Measurements from ENCODE around the gene C17orf50.

The C17orf50 gene

GRCh38 chr17:35761601-35762000 is 914 bp downstream of the C17orf50 start:
- TF ChIP-seq CTCF (IDR thresholded peaks at IDR 0.05; ENCODE audit: low read depth, low read length) = no peak
- no peak for DNase-seq (ENCODE audit: low read depth, low spot score)
- no peak overlapping the region for H3K4me3 ChIP-seq (ENCODE audit: low read depth, low read length)
- in situ Hi-C loops (cut with HindIII; ENCODE audit: low sequenced_read_pairs) = no loop called here

- in situ Hi-C loops (cut with HindIII; ENCODE audit: low sequenced_read_pairs) = no loop called here
- TF ChIP-seq CTCF (IDR thresholded peaks at IDR 0.05; ENCODE audit: low read depth, low read length) = no peak
- H3K4me3 ChIP-seq (ENCODE audit: low read depth, low read length) = no peak overlapping the region
- DNase-seq (ENCODE audit: low read depth, low spot score) = no peak
These were observed 3.1 kb downstream of the C17orf50 start for GRCh38 chr17:35763767-35764122.

- H3K4me3 ChIP-seq (ENCODE audit: low read depth, low read length) = peak overlapping the region; percentile 35
- peak; percentile 80 for DNase-seq (ENCODE audit: low read depth, low spot score)
- TF ChIP-seq CTCF (IDR thresholded peaks at IDR 0.05; ENCODE audit: low read depth, low read length) = peak; percentile 83
- in situ Hi-C loops (cut with HindIII; ENCODE audit: low sequenced_read_pairs) = no loop called here
These were observed 3.7 kb downstream of the C17orf50 start for GRCh38 chr17:35764123-35764991.

- H3K4me3 ChIP-seq (ENCODE audit: low read depth, low read length) = no peak overlapping the region
- in situ Hi-C loops (cut with HindIII; ENCODE audit: low sequenced_read_pairs) = no loop called here
- no peak for TF ChIP-seq CTCF (IDR thresholded peaks at IDR 0.05; ENCODE audit: low read depth, low read length)
- DNase-seq (ENCODE audit: low read depth, low spot score) = no peak
These were observed 4.5 kb downstream of the C17orf50 start for GRCh38 chr17:35765086-35765710.

GRCh38 chr17:35765756-35766488 is 5.2 kb downstream of the C17orf50 start:
- no peak for TF ChIP-seq CTCF (IDR thresholded peaks at IDR 0.05; ENCODE audit: low read depth, low read length)

GRCh38 chr17:35766489-35766877 is 5.8 kb downstream of the C17orf50 start:
- no peak for DNase-seq (ENCODE audit: low read depth, low spot score)
- in situ Hi-C loops (cut with HindIII; ENCODE audit: low sequenced_read_pairs) = no loop called here
- H3K4me3 ChIP-seq (ENCODE audit: low read depth, low read length) = no peak overlapping the region
- no peak for TF ChIP-seq CTCF (IDR thresholded peaks at IDR 0.05; ENCODE audit: low read depth, low read length)

More at GRCh38 chr17:35765756-35766488, 5.2 kb downstream of the C17orf50 start:
- no peak for DNase-seq (ENCODE audit: low read depth, low spot score)
- in situ Hi-C loops (cut with HindIII; ENCODE audit: low sequenced_read_pairs) = no loop called here
- H3K4me3 ChIP-seq (ENCODE audit: low read depth, low read length) = no peak overlapping the region

Measured in astrocyte of the spinal cord (primary cell).